ENCODE results near the gene CT45A1. TPM values are rescaled to one million over a fixed set of nuclear protein-coding genes. Genes with fewer than 3 reads are reported as not detected.
"Not testable (repeated sequence)": the region's sequence is repeated elsewhere in the genome, so short reads cannot be mapped to it uniquely, and the experiment has no call there.

The CT45A1 gene
- total RNA-seq, 4 donors from 2014 or later, result not detected

- Histone ChIP-seq H3K36me3 (no peaks in the 10 kb centered on the region), H3K4me3 (no peak overlapping the region), H3K27ac (no peak overlapping the region), H3K27me3 (no peaks in the 10 kb centered on the region), H3K4me1 (no peaks in the 10 kb centered on the region), H3K9me3 (no peaks in the 10 kb centered on the region)
- ATAC-seq, result no peak
- WGBS, 2 donors (ENCODE audit: low coverage in 1 of 2), result 87% methylated on average over 11 of the region's 23 CpGs; no CpG with 5 or more reads in 1 of the 2 donors
- TF ChIP-seq POLR2A (IDR thresholded peaks at IDR 0.05) (no peak), POLR2AphosphoS5 (IDR thresholded peaks at IDR 0.05) (no peak), EP300 (IDR thresholded peaks at IDR 0.05) (no peak), CTCF (IDR thresholded peaks at IDR 0.05) (no peak)
Measured at GRCh38 chrX:135741192-135741715, 27.8 kb downstream of the CT45A1 start.

DNA sequence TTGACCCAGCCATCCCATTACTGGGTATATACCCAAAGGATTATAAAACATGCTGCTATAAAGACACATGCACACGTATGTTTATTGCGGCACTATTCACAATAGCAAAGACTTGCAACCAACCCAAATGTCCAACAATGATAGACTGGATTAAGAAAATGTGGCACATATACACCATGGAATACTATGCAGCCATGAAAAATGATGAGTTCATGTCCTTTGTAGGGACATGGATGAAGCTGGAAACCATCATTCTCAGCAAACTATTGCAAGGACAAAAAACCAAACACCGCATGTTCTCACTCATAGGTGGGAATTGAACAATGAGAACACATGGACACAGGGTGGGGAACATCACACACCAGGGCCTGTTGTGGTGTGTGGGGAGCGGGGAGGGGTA, 31.3 kb downstream of the CT45A1 start:
- not testable (repeated sequence) for H3K9me3 ChIP-seq, H3K27me3 ChIP-seq, H3K4me3 ChIP-seq, ATAC-seq, H3K4me1 ChIP-seq, H3K36me3 ChIP-seq, H3K27ac ChIP-seq
- WGBS, 2 donors (ENCODE audit: low coverage in 1 of 2), result 96 to 100% methylated on average over 2 to 3 of the region's 4 CpGs

- H3K27ac ChIP-seq, H3K9me3 ChIP-seq, H3K27me3 ChIP-seq, ATAC-seq, H3K4me1 ChIP-seq, H3K36me3 ChIP-seq, H3K4me3 ChIP-seq: not testable (repeated sequence)
- WGBS, 2 donors (ENCODE audit: low coverage in 1 of 2), result no CpG with 5 or more reads among the region's 17 CpGs
Measured at GRCh38 chrX:135768091-135768490, 54.7 kb downstream of the CT45A1 start, which contains the start of gene CT45A3. CT45A3 (minus strand) TSS chrX:135768191; CDS start chrX:135764444, 3,747 bp downstream.

Small RNA genes lying within 50 kb of the gene (small RNA-seq; reads per million reads assigned to genes)
- gene AC240442.1, result 0 reads per million in 4 donors

Other genes starting within 250 kb of the CT45A1 start
- gene INTS6L, start 193.0 kb upstream of the CT45A1 start, total RNA-seq, result 10 to 100 TPM in 2 of 4 donors, 1 to 10 TPM in 2; 7.6 to 18.4 (median 10.3) TPM
- gene CT45A3, start 54.6 kb downstream of the CT45A1 start, total RNA-seq, result not detected
- not detected for gene CT45A5, start 71.9 kb downstream of the CT45A1 start, total RNA-seq
- not detected for gene CT45A6, start 89.1 kb downstream of the CT45A1 start, total RNA-seq
- not detected for gene CT45A2, start 106.4 kb downstream of the CT45A1 start, total RNA-seq
- gene CT45A7, start 123.6 kb downstream of the CT45A1 start, total RNA-seq, result not detected
- gene CT45A8, start 140.9 kb downstream of the CT45A1 start, total RNA-seq, result not detected
- gene CT45A9, start 158.2 kb downstream of the CT45A1 start, total RNA-seq, result not detected
- not detected for gene CT45A10, start 179.8 kb downstream of the CT45A1 start, total RNA-seq
- not detected for gene SAGE1, start 180.1 kb downstream of the CT45A1 start, total RNA-seq